A549 (cell line): ENCODE results near the gene ABT1. TPM values are rescaled to one million over a fixed set of nuclear protein-coding genes. Genes with fewer than 3 reads are reported as not detected.

ENCODE experiments used
- ATAC-seq, 2 experiments: fragments of 200-7000 bp in 1 of 2; fragments of >200 bp in 1 of 2; cut with Nextera tagmentation in 1 of 2; cut with Tn5 transposase in 1 of 2; 3 replicates each; pipeline versions ENCODE4 v1.8.0 to v1.9.1; 2018 to 2020; ENCODE audit warnings: mild to moderate bottlenecking in 1 of 2, moderate library complexity in 1 of 2
- CTCF ChIA-PET: fragments of 300-600 bp; sonication (Branson Sonifier 250); formaldehyde crosslinking; extraction: SDS; loops from one replicate; lab custom pipeline; 2021; ENCODE audit warnings: antibody characterized with exemption, inconsistent platforms; lab: Yijun Ruan, JAX
- POLR2A ChIA-PET: fragments of 350-600 bp; formaldehyde crosslinking; extraction: SDS; loops from one replicate; lab custom pipeline; 2021; ENCODE audit warnings: antibody characterized with exemption, inconsistent platforms; lab: Yijun Ruan, JAX
- DNase-seq, 2 experiments: peaks; one replicate each; pipeline versions ENCODE4 v3.0.0 to v3.0.0-alpha.2; 2011 to 2016; ENCODE audit warnings: low read depth in 1 of 2, low spot score in 1 of 2
- FAIRE-seq: peaks from 2 replicates; lab custom pipeline; 2011; peaks lifted over from hg19 to GRCh38; lab: Jason Lieb, UNC
- H3K27ac ChIP-seq, 2 experiments: fragments of >200 bp; sonication (Bioruptor Twin); formaldehyde crosslinking; 3 replicates each; pipeline ENCODE4 v1.5.1; 2016 to 2017
- H3K4me1 ChIP-seq: fragments of >200 bp; sonication (Bioruptor Twin); formaldehyde crosslinking; 3 replicates; pipeline ENCODE4 v1.6.1; 2016
- H3K4me2 ChIP-seq: fragments of >200 bp; sonication (Bioruptor Twin); formaldehyde crosslinking; 3 replicates; pipeline ENCODE4 v1.6.1; 2016
- H3K4me3 ChIP-seq: fragments of >200 bp; sonication (Bioruptor Twin); formaldehyde crosslinking; 3 replicates; pipeline ENCODE4 v1.5.1; 2016
- H3K9me3 ChIP-seq: fragments of >200 bp; sonication (Bioruptor Twin); formaldehyde crosslinking; 3 replicates; pipeline ENCODE4 v1.6.1; 2016
- CEBPB ChIP-seq, 2 experiments: fragments of >200 bp in 1 of 2; sonication (Bioruptor Twin) in 1 of 2; formaldehyde crosslinking in 1 of 2; IDR thresholded peaks; 2 replicates each; pipeline ENCODE4 v1.6.1; 2012 to 2016
- HMGXB4 ChIP-seq: fragments of 250-450 bp; sonication (Bioruptor Pico); IDR thresholded peaks from 2 replicates; pipeline ENCODE4 v1.5.0; 2021; ENCODE audit warnings: mild to moderate bottlenecking, moderate library complexity, borderline replicate concordance
- MAX ChIP-seq: IDR thresholded peaks from 2 replicates; pipeline ENCODE4 v1.6.1; 2012
- RNF2 ChIP-seq: fragments of 200-600 bp; sonication (generic); IDR thresholded peaks from 2 replicates; pipeline ENCODE4 v1.6.1; 2016; ENCODE audit warnings: low read depth, mild to moderate bottlenecking, antibody characterized with exemption, moderate library complexity, borderline replicate concordance
- SREBF2 ChIP-seq: fragments of 450-650 bp; IDR thresholded peaks from 2 replicates; pipeline ENCODE4 v1.6.1; 2014; ENCODE audit warnings: mild to moderate bottlenecking, moderate library complexity
- WGBS: methylation state at CpG from one replicate; pipeline ENCODE4 v1.1.6; 2017; ENCODE audit errors: missing lambda C conversion rate; 5-methylcytosine and 5-hydroxymethylcytosine counted together
- polyA plus RNA-seq, 4 experiments: library from polyadenylated mRNA; depleted of rRNA in 3 of 4; stranded (reverse); fragments of >200 nt; fragmentation: RNase III in 1 of 4; extraction: RNeasy Plus Mini Kit Qiagen cat#74134 plus additional on column Dnase treatment in 1 of 4; gene quantifications; 2 replicates in 3 of 4; 3 replicates in 1 of 4; pipeline ENCODE4 v1.2.3, GENCODE V29; 2011 to 2017

ABT1 gene
- polyA plus RNA-seq, 2 of the 4 experiments (the other 2 are of a cell fraction) = 10.6 to 11.1 TPM

DNA sequence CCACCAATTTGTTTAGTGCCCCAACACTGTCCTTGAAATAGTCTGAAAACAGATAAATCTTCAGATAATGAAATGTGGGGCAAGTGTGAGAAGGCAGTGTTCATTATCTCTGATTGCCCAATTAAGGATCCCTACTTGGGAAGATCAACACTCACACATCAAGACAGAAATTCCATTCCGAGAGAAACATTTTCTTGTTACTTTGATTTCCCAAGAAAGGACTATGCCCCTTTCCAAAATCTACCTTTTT lies 42.4 kb upstream of the ABT1 start:
- Histone ChIP-seq H3K4me1 (peaks cover 9% of the 10 kb centered on the region; the same call in 2 of the 3 replicates), H3K4me2 (peak overlapping the region; percentile 89), H3K27ac (peak overlapping the region; percentile 41 to 81; a peak in 5 of 6 replicates), H3K9me3 (no peaks in the 10 kb centered on the region), H3K4me3 (peak overlapping the region; percentile 48)
- POLR2A ChIA-PET = interaction anchor here (1.0 to 1.6 kb wide), 2 partner anchors 17 kb away, joined by 4 to 7 read pairs; partner anchors contain the start of gene HMGN4
- 0% methylated on average over 1 of the region's 1 CpG for WGBS
- FAIRE-seq (no peak), DNase-seq (no peak), ATAC-seq (no peak)
- TF ChIP-seq HMGXB4 (0 out of 2 replicates have a peak, but pooled peaks have one; percentile 3), SREBF2 (no peak)
- CTCF ChIA-PET = interaction anchor here (1.1 to 1.9 kb wide), 4 partner anchors 15 to 213 kb away, joined by 3 to 7 read pairs (median 5); no protein-coding TSS in a partner anchor

DNA sequence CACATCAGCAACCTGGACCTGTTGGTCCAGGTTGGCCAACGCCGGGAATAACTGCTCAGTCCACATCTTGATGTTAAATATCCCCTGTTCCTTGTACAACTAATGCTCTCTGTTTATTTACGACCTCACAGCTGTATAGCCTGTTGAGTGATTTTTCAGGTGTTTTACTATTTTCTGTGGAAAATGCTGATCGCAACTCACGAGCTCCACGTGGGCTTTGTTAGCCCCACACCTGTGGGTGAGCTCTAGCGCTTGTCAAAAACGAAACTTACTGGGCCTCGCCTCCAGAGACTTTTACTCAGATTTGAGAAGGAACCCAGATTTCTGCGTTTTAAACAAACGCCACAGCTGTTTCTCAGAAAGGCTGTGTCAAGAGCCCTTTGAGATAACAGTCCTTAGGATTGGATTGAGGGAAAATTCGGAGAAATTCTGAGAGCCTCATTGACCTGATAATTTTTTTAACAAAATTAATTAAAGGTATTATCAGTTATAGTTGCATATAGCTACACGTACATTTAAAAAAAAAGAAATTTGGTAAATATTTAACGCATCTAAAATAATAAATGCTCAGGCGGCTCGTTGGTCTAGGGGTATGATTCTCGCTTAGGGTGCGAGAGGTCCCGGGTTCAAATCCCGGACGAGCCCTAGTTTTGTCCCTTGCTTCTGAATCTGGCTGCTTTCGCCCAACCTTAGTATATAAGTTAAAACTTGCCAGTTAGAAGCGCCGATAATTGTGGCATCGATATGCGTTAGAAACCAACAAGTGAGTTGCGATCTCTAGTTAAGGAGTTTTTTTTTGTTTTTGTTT lies 41.9 kb upstream of the ABT1 start:
- peak overlapping the region; percentile 48 for H3K4me3 ChIP-seq
- FAIRE-seq = no peak
- WGBS = under 1% methylated on average over 27 of the region's 27 CpGs
- H3K4me1 ChIP-seq = peaks cover 9% of the 10 kb centered on the region; the same call in 2 of the 3 replicates
- no peaks in the 10 kb centered on the region for H3K9me3 ChIP-seq
- ChIA-PET POLR2A (interaction anchor here (1.0 kb wide), 1 partner anchor 18 kb away, joined by 3 read pairs; no protein-coding TSS in a partner anchor), CTCF (interaction anchor here (1.1 to 2.9 kb wide), 3 partner anchors 15 to 213 kb away, joined by 3 to 14 read pairs (median 7); no protein-coding TSS in a partner anchor)
- TF ChIP-seq RNF2 (no peak), SREBF2 (peak; percentile 43; the same call in 1 of the 2 replicates), MAX (peak; percentile 43; the same call in 1 of the 2 replicates), CEBPB (IDR thresholded peaks at IDR 0.05) (0 out of 4 replicates have a peak, but pooled peaks of 1 of the 2 experiments have one; percentile 12)
- ATAC-seq = peak in 1 of 2 experiments; percentile 34; a peak in 2 of 6 replicates
- peak overlapping the region; percentile 89 for H3K4me2 ChIP-seq
- peak overlapping the region; percentile 41 to 81; a peak in 5 of 6 replicates for H3K27ac ChIP-seq
- peak in 1 of 2 experiments; percentile 74 for DNase-seq

- H3K4me2 ChIP-seq = peak overlapping the region; percentile 89
- TF ChIP-seq CEBPB (IDR thresholded peaks at IDR 0.05) (0 out of 4 replicates have a peak, but pooled peaks of 1 of the 2 experiments have one; percentile 0), RNF2 (no peak), HMGXB4 (no peak)
- TF ChIP-seq, all 56 proteins: peak for 1
- Histone ChIP-seq H3K4me1 (peaks cover 9% of the 10 kb centered on the region; the same call in 2 of the 3 replicates), H3K4me3 (peak overlapping the region; percentile 48), H3K9me3 (no peaks in the 10 kb centered on the region), H3K27ac (peak overlapping the region; percentile 21 to 79; a peak in 5 of 6 replicates)
- WGBS = 1% methylated on average over 19 of the region's 19 CpGs
- POLR2A ChIA-PET = interaction anchor here (0.8 to 1.3 kb wide), 4 partner anchors 13 to 34 kb away, joined by 3 to 14 read pairs (median 6); partner anchors contain the start of gene HMGN4
- peak; percentile 25 to 30; a peak in 5 of 6 replicates for ATAC-seq
- peak in 1 of 2 experiments; percentile 69 for DNase-seq
- CTCF ChIA-PET = interaction anchor here (1.1 to 2.9 kb wide), 7 partner anchors 13 to 214 kb away, joined by 3 to 14 read pairs (median 7); partner anchors contain the start of gene HMGN4
- FAIRE-seq = no peak
Measured at GRCh38 chr6:26555505-26556262, 41.1 kb upstream of the ABT1 start.
